Measurements from ENCODE around the gene ALOX12B.
"Not testable (repeated sequence)": the region's sequence is repeated elsewhere in the genome, so short reads cannot be mapped to it uniquely, and the experiment has no call there.

The ALOX12B gene

GRCh38 chr17:8118769-8119580 is 31.5 kb upstream of the ALOX12B start:
- DNase-seq (ENCODE audit: low read depth in 2 of 2), result peak; percentile 53 to 56

GRCh38 chr17:8117980-8118768 is 30.7 kb upstream of the ALOX12B start, which contains the start of gene ALOXE3:
TSS of gene ALOXE3 (minus strand) at chr17:8118514. CDS start at chr17:8117990, 524 bp downstream.
- no peak for DNase-seq (ENCODE audit: low read depth in 2 of 2)

- no peak for DNase-seq (ENCODE audit: low read depth in 2 of 2)
Measured at GRCh38 chr17:8117367-8117979, 30.0 kb upstream of the ALOX12B start.

- DNase-seq (ENCODE audit: low read depth in 2 of 2), result no peak
Measured at GRCh38 chr17:8116776-8117175, 29.3 kb upstream of the ALOX12B start.

- DNase-seq (ENCODE audit: low read depth in 2 of 2), result no peak
Measured at GRCh38 chr17:8110907-8111306, 23.4 kb upstream of the ALOX12B start.

- DNase-seq (ENCODE audit: low read depth in 2 of 2), result no peak
Measured at GRCh38 chr17:8110456-8110804, 22.9 kb upstream of the ALOX12B start.

- no peak for DNase-seq (ENCODE audit: low read depth in 2 of 2)
Measured at GRCh38 chr17:8109661-8110455, 22.3 kb upstream of the ALOX12B start.

- no peak for DNase-seq (ENCODE audit: low read depth in 2 of 2)
Measured at GRCh38 chr17:8108972-8109660, 21.6 kb upstream of the ALOX12B start.

- DNase-seq (ENCODE audit: low read depth in 2 of 2), result not testable (repeated sequence)
Measured at GRCh38 chr17:8106980-8107379, 19.5 kb upstream of the ALOX12B start.

GRCh38 chr17:8105957-8106398 is 18.5 kb upstream of the ALOX12B start:
- no peak for DNase-seq (ENCODE audit: low read depth in 2 of 2)

- DNase-seq (ENCODE audit: low read depth in 2 of 2), result no peak
Measured at GRCh38 chr17:8104911-8105310, 17.4 kb upstream of the ALOX12B start.

GRCh38 chr17:8103549-8103948 is 16.0 kb upstream of the ALOX12B start:
- no peak for DNase-seq (ENCODE audit: low read depth in 2 of 2)

- no peak for DNase-seq (ENCODE audit: low read depth in 2 of 2)
Measured at GRCh38 chr17:8101721-8102120, 14.2 kb upstream of the ALOX12B start.

- no peak for DNase-seq (ENCODE audit: low read depth in 2 of 2)
Measured at GRCh38 chr17:8100763-8101162, 13.2 kb upstream of the ALOX12B start.

- no peak for DNase-seq (ENCODE audit: low read depth in 2 of 2)
Measured at GRCh38 chr17:8100111-8100510, 12.6 kb upstream of the ALOX12B start.

GRCh38 chr17:8096541-8096940 is 9.0 kb upstream of the ALOX12B start:
- no peak for DNase-seq (ENCODE audit: low read depth in 2 of 2)

GRCh38 chr17:8095361-8095760 is 7.8 kb upstream of the ALOX12B start:
- no peak for DNase-seq (ENCODE audit: low read depth in 2 of 2)

- no peak for DNase-seq (ENCODE audit: low read depth in 2 of 2)
Measured at GRCh38 chr17:8091033-8091687, 3.6 kb upstream of the ALOX12B start.

- no peak for DNase-seq (ENCODE audit: low read depth in 2 of 2)
Measured at GRCh38 chr17:8089728-8090127, 2.2 kb upstream of the ALOX12B start.

- DNase-seq (ENCODE audit: low read depth in 2 of 2), result no peak
Measured at GRCh38 chr17:8087952-8088230, 375 bp upstream of the ALOX12B start.

- no peak for DNase-seq (ENCODE audit: low read depth in 2 of 2)
Measured at GRCh38 chr17:8084250-8084649, 3.3 kb downstream of the ALOX12B start.

Data from fibroblast of skin of left biceps (primary cell).